Aorta (tissue), 5 donors: ENCODE results near the gene FFAR3. TPM values are rescaled to one million over a fixed set of nuclear protein-coding genes. Genes with fewer than 3 reads are reported as not detected.

ENCODE experiments used
- ATAC-seq: fragments of 200-7000 bp; cut with Tn5 transposase; one replicate; pipeline ENCODE4 v1.9.1; 2022; ENCODE audit warnings: moderate library complexity; ENCODE audit not compliant: low FRiP score
- DNase-seq, 2 donors: peaks; one replicate each; pipeline ENCODE4 v3.0.0-alpha.2; 2020
- H3K27ac ChIP-seq, 2 donors: one replicate each; pipeline ENCODE4 v1.5.1; 2013; ENCODE audit warnings: low read length in 2 of 2, mild to moderate bottlenecking in 2 of 2, moderate library complexity in 2 of 2, control low read depth in 1 of 2, inconsistent platforms in 1 of 2, low read depth in 1 of 2
- H3K27me3 ChIP-seq, 2 donors: one replicate each; pipeline ENCODE4 v1.6.1; 2013; ENCODE audit warnings: control low read depth in 1 of 2, low read length in 1 of 2, mild to moderate bottlenecking in 1 of 2, moderate library complexity in 1 of 2; ENCODE audit not compliant: insufficient read depth in 2 of 2, control insufficient read depth in 1 of 2
- H3K36me3 ChIP-seq, 2 donors: one replicate each; pipeline ENCODE4 v1.6.1; 2013; ENCODE audit warnings: control low read depth in 1 of 2, low read length in 1 of 2, mild to moderate bottlenecking in 1 of 2; ENCODE audit not compliant: insufficient read depth in 2 of 2, control insufficient read depth in 1 of 2
- H3K4me1 ChIP-seq, 2 donors: one replicate each; pipeline ENCODE4 v1.6.1; 2013; ENCODE audit warnings: low read length in 2 of 2, control low read depth in 1 of 2, mild to moderate bottlenecking in 1 of 2, moderate library complexity in 1 of 2; ENCODE audit not compliant: insufficient read depth in 2 of 2, control insufficient read depth in 1 of 2
- H3K4me3 ChIP-seq, 2 donors: one replicate each; pipeline ENCODE4 v1.5.1; 2013; ENCODE audit warnings: low read length in 2 of 2, control low read depth in 1 of 2, mild to moderate bottlenecking in 1 of 2
- H3K9me3 ChIP-seq: one replicate; pipeline ENCODE4 v1.6.1; 2013; ENCODE audit warnings: mild to moderate bottlenecking, low read length; ENCODE audit not compliant: control insufficient read depth
- WGBS, 2 donors: extraction: QIAGEN DNeasy Blood & Tissue Kit; methylation state at CpG; one replicate each; pipeline ENCODE4 v1.1.7; 2013; 5-methylcytosine and 5-hydroxymethylcytosine counted together
- intact Hi-C, 2 donors: fragments of 100-400 bp; cut with DNase I; formaldehyde crosslinking; loops; one replicate each; pipeline versions ENCODE4 v1.14.2 to v1.15.0; 2022
- microRNA-seq, 2 donors: library from miRNA; unstranded; fragments of <30 nt; microRNA quantifications; one replicate each; pipeline ENCODE4 v1.2.0, GENCODE V29; 2020
- polyA plus RNA-seq, 2 donors: library from polyadenylated mRNA; stranded (reverse); fragments of 200-250 nt; gene quantifications; one replicate each; pipeline ENCODE4 v1.2.3, GENCODE V29; 2013
- total RNA-seq, 2 donors: library from RNA; stranded (reverse); fragmentation: NEBNext Ultra II Directional; extraction: Animal tissue kit (Norgen Biotek cat#: 25700); gene quantifications; one replicate each; pipeline ENCODE4 v1.2.1, GENCODE V29; 2021
- donor health status: healthy with polysubstance abuse.
- donor health status: Bipolar disorder and iron deficiency.
- donor health status: DM: no; HTN: no; CAD: no.
- donor health status: DM: no; HTN: no; CAD: no.
- donor health status: DM: yes; HTN: yes; CAD: no.

FFAR3 gene
- total and polyA plus RNA-seq, 4 donors, result 0.32 to 0.39 TPM; not detected in 2

DNA sequence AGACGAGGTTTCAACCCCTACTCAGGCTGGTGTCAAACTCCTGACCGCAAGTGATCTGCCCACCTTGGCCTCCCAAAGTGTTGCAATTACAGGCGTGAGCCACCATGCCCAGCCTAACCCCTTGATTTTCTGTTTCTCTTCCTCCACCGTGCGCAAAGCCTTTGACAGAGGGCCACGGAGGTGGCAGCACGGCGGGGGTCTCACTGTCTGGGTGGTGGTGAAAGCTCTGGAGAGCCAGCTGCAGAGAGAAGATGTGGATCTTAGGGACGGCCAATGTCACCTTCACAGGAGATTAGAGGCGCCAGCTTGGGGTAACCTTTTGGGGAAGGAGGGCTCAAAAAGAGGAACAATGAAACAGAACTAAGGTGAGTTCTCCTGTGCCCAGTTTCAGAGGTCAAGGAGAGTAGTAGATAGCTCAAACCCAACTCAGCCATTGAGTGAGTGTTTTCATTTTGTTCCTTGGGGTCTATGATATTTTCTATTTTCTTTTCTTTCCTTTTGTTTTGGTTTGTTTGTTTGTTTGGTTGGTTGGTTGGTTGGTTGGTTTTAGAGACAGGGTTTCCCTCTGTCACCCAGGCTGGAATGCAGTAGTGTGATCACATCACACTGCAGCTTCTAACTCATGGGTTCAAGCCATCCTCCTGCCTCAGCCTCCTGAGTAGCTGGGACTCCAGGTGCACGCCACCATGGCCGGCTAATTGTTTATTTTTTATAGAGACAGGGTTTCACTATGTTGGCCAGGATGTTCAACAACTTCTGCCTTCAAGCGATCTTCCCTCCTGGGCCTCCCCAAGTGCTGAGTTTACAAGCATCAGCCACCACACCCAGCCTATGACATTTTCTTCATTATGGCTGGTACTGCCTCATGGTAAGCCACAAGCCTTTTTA, 50.3 kb downstream of the FFAR3 start:
- Histone ChIP-seq H3K36me3 (no peaks in the 10 kb centered on the region), H3K4me3 (no peak overlapping the region), H3K9me3 (peaks cover 2% of the 10 kb centered on the region), H3K4me1 (no peaks in the 10 kb centered on the region), H3K27ac (no peak overlapping the region), H3K27me3 (no peaks in the 10 kb centered on the region)
- intact Hi-C loops, result no loop called here
- 84 to 87% methylated on average over 13 of the region's 13 CpGs for WGBS, 2 donors
- ATAC-seq, result no peak
- no peak for DNase-seq

GRCh38 chr19:35409191-35409590, 50.9 kb downstream of the FFAR3 start:
- H3K9me3 ChIP-seq, result peaks cover 2% of the 10 kb centered on the region
- intact Hi-C loops, result no loop called here
- no peak for DNase-seq
- no peak overlapping the region for H3K4me3 ChIP-seq
- WGBS, 2 donors, result 84 to 86% methylated on average over 5 of the region's 5 CpGs
- no peaks in the 10 kb centered on the region for H3K27me3 ChIP-seq
- H3K4me1 ChIP-seq, result no peaks in the 10 kb centered on the region
- no peaks in the 10 kb centered on the region for H3K36me3 ChIP-seq
- ATAC-seq, result no peak
- no peak overlapping the region for H3K27ac ChIP-seq

Small RNA genes lying within 50 kb of the gene (microRNA-seq; reads per million reads assigned to microRNA genes)
- gene MIR5196, result 0 to 0.99 reads per million in 2 donors

Other genes starting within 250 kb of the FFAR3 start
- gene FXYD3, start 242.6 kb upstream of the FFAR3 start, total RNA-seq, result 1 to 10 TPM in 1 of 2 donors, under 1 TPM in 1; 0.49 to 1.2 TPM
- gene FXYD3, start 242.6 kb upstream of the FFAR3 start, polyA plus RNA-seq, result 10 to 100 TPM in 1 of 2 donors, 1 to 10 TPM in 1; 7.4 to 77.6 TPM
- gene LGI4, start 223.4 kb upstream of the FFAR3 start, total RNA-seq, result 10 to 100 TPM; 17.5 TPM
- gene LGI4, start 223.4 kb upstream of the FFAR3 start, polyA plus RNA-seq, result 10 to 100 TPM in 1 of 2 donors, 1 to 10 TPM in 1; 5.1 to 15.0 TPM
- gene FXYD1, start 219.6 kb upstream of the FFAR3 start, total RNA-seq, result 100 to 1,000 TPM; 179 to 202 TPM
- 100 to 1,000 TPM; 150 to 288 TPM for gene FXYD1, start 219.6 kb upstream of the FFAR3 start, polyA plus RNA-seq
- under 1 TPM in 1 of 2 donors, not detected in 1; 0.63 TPM for gene FXYD7, start 215.2 kb upstream of the FFAR3 start, total RNA-seq
- gene FXYD7, start 215.2 kb upstream of the FFAR3 start, polyA plus RNA-seq, result 1 to 10 TPM in 1 of 2 donors, not detected in 1; 1.8 TPM
- 100 to 1,000 TPM in 1 of 2 donors, 10 to 100 TPM in 1; 71.7 to 126 TPM for gene FXYD5, start 203.7 kb upstream of the FFAR3 start, total RNA-seq
- gene FXYD5, start 203.7 kb upstream of the FFAR3 start, polyA plus RNA-seq, result 100 to 1,000 TPM in 1 of 2 donors, 10 to 100 TPM in 1; 89.5 to 179 TPM
- not detected for gene FAM187B, start 129.7 kb upstream of the FFAR3 start, total RNA-seq
- not detected for gene FAM187B, start 129.7 kb upstream of the FFAR3 start, polyA plus RNA-seq
- 10 to 100 TPM in 1 of 2 donors, 1 to 10 TPM in 1; 9.8 to 13.1 TPM for gene LSR, start 109.5 kb upstream of the FFAR3 start, total RNA-seq
- 10 to 100 TPM in 1 of 2 donors, 1 to 10 TPM in 1; 5.8 to 12.4 TPM for gene LSR, start 109.5 kb upstream of the FFAR3 start, polyA plus RNA-seq
- gene USF2, start 89.5 kb upstream of the FFAR3 start, total RNA-seq, result 100 to 1,000 TPM in 1 of 2 donors, 10 to 100 TPM in 1; 85.3 to 107 TPM
- gene USF2, start 89.5 kb upstream of the FFAR3 start, polyA plus RNA-seq, result 100 to 1,000 TPM; 101 to 148 TPM
- gene HAMP, start 75.9 kb upstream of the FFAR3 start, total RNA-seq, result 1 to 10 TPM in 1 of 2 donors, not detected in 1; 2.5 TPM
- not detected for gene HAMP, start 75.9 kb upstream of the FFAR3 start, polyA plus RNA-seq
- under 1 TPM in 1 of 2 donors, not detected in 1; 0.42 TPM for gene MAG, start 66.3 kb upstream of the FFAR3 start, total RNA-seq
- not detected for gene MAG, start 66.3 kb upstream of the FFAR3 start, polyA plus RNA-seq
- 1 to 10 TPM; 2.9 to 3.1 TPM for gene CD22, start 29.3 kb upstream of the FFAR3 start, total RNA-seq
- gene CD22, start 29.3 kb upstream of the FFAR3 start, polyA plus RNA-seq, result under 1 TPM in 1 of 2 donors, not detected in 1; 0.75 TPM
- not detected for gene FFAR1, start 10.6 kb upstream of the FFAR3 start, total RNA-seq
- not detected for gene FFAR1, start 10.6 kb upstream of the FFAR3 start, polyA plus RNA-seq
- gene GPR42, start 12.6 kb downstream of the FFAR3 start, total RNA-seq, result not detected
- gene GPR42, start 12.6 kb downstream of the FFAR3 start, polyA plus RNA-seq, result not detected
- gene FFAR2, start 89.8 kb downstream of the FFAR3 start, total RNA-seq, result 1 to 10 TPM; 1.2 to 2.0 TPM
- gene FFAR2, start 89.8 kb downstream of the FFAR3 start, polyA plus RNA-seq, result under 1 TPM in 1 of 2 donors, not detected in 1; 0.15 TPM
- gene KRTDAP, start 132.0 kb downstream of the FFAR3 start, total RNA-seq, result not detected
- not detected for gene KRTDAP, start 132.0 kb downstream of the FFAR3 start, polyA plus RNA-seq
- gene DMKN, start 155.2 kb downstream of the FFAR3 start, total RNA-seq, result 10 to 100 TPM; 25.9 to 27.1 TPM
- gene DMKN, start 155.2 kb downstream of the FFAR3 start, polyA plus RNA-seq, result 10 to 100 TPM; 22.2 to 43.7 TPM
- gene SBSN, start 169.9 kb downstream of the FFAR3 start, total RNA-seq, result not detected
- gene SBSN, start 169.9 kb downstream of the FFAR3 start, polyA plus RNA-seq, result under 1 TPM in 1 of 2 donors, not detected in 1; 0.23 TPM
- gene GAPDHS, start 175.0 kb downstream of the FFAR3 start, total RNA-seq, result not detected
- gene GAPDHS, start 175.0 kb downstream of the FFAR3 start, polyA plus RNA-seq, result not detected
- 10 to 100 TPM; 48.0 to 52.2 TPM for gene TMEM147, start 187.2 kb downstream of the FFAR3 start, total RNA-seq
- gene TMEM147, start 187.2 kb downstream of the FFAR3 start, polyA plus RNA-seq, result 100 to 1,000 TPM in 1 of 2 donors, 10 to 100 TPM in 1; 86.0 to 123 TPM
- not detected for gene ATP4A, start 205.2 kb downstream of the FFAR3 start, total RNA-seq
- not detected for gene ATP4A, start 205.2 kb downstream of the FFAR3 start, polyA plus RNA-seq
- gene PMIS2, start 227.7 kb downstream of the FFAR3 start, total RNA-seq, result not detected
- not detected for gene PMIS2, start 227.7 kb downstream of the FFAR3 start, polyA plus RNA-seq